GM23248 (cell line): ENCODE data around the gene FAM236D.
"Not testable (repeated sequence)": the region's sequence is repeated elsewhere in the genome, so short reads cannot be mapped to it uniquely, and the experiment has no call there.

Experiments
- EZH2 ChIP-seq: fragments of 200-600 bp; sonication (generic); IDR thresholded peaks from 2 replicates; pipeline ENCODE4 v1.6.1; 2018; ENCODE audit warnings: antibody characterized with exemption, mild to moderate bottlenecking; ENCODE audit not compliant: insufficient read depth, poor library complexity, severe bottlenecking
- EZH2phosphoT487 ChIP-seq: fragments of 200-600 bp; sonication (generic); IDR thresholded peaks from 2 replicates; pipeline ENCODE4 v1.6.1; 2018; ENCODE audit warnings: antibody characterized with exemption, moderate library complexity, mild to moderate bottlenecking, low read depth; ENCODE audit not compliant: insufficient read depth

GRCh38 chrX:72783964-72784363 is 24.0 kb downstream of the FAM236D start:
- TF ChIP-seq EZH2, EZH2phosphoT487: not testable (repeated sequence)
